ENCODE results near the gene CBARP.

DNA sequence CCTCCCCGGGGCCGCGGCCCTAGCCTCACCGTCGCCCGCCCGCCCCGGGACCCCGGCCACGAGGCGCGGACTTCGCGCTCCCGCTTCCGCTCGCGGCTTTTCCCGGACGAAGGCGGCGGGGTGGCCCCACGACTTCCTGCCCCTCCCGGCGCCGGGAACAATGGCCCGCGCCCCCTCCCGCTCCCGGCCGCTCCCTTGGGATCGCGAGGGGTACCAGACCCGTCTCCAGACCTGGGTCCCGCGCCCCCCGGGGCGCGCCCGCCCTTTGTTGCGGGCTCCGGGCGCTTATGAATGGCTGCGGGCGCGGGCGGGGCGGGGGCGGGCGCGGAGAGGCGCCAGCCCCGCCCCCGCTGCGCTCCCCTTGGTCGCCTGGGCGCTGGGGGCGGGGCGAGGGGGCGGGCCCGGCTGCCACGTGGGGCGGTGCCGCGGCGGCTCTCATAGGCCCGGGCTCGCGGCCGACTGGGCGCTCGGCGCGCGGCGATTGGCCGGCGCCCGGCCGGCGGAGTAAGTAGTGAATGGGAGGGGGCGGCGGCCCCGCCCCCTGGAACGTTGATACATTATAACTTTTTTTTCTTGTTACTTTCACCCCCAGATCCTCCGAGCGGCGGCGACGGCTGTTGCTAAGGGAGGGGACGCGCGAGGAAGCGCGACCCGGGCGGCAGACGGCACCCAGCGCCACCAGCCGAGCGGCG is 11.6 kb upstream of the CBARP start:
- TF ChIP-seq, protein P1, sequence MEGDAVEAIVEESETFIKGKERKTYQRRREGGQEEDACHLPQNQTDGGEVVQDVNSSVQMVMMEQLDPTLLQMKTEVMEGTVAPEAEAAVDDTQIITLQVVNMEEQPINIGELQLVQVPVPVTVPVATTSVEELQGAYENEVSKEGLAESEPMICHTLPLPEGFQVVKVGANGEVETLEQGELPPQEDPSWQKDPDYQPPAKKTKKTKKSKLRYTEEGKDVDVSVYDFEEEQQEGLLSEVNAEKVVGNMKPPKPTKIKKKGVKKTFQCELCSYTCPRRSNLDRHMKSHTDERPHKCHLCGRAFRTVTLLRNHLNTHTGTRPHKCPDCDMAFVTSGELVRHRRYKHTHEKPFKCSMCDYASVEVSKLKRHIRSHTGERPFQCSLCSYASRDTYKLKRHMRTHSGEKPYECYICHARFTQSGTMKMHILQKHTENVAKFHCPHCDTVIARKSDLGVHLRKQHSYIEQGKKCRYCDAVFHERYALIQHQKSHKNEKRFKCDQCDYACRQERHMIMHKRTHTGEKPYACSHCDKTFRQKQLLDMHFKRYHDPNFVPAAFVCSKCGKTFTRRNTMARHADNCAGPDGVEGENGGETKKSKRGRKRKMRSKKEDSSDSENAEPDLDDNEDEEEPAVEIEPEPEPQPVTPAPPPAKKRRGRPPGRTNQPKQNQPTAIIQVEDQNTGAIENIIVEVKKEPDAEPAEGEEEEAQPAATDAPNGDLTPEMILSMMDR (conservative IDR thresholded peaks at IDR 0.05; ENCODE audit: low read depth, low read length), result no peak
- TF ChIP-seq EZH2 (IDR thresholded peaks at IDR 0.05; ENCODE audit: borderline replicate concordance, low read depth, low read length, poor library complexity, severe bottlenecking), result no peak
